Stomach (tissue), 4 donors: Measurements from ENCODE around the gene CDKN2B-AS1.

ENCODE experiments used
- EP300 ChIP-seq: sonication (generic); formaldehyde crosslinking; IDR thresholded peaks from one replicate; pipeline ENCODE4 v1.6.1; 2017; ENCODE audit warnings: antibody characterized with exemption
- POLR2A ChIP-seq, 4 donors: fragments of 450-650 bp; IDR thresholded peaks; one replicate each; pipeline ENCODE4 v1.6.1; 2016; ENCODE audit warnings: antibody characterized with exemption in 4 of 4, control low read depth in 2 of 4, mild to moderate bottlenecking in 1 of 4, moderate library complexity in 1 of 4
- POLR2AphosphoS5 ChIP-seq, 3 donors: sonication (generic); formaldehyde crosslinking; IDR thresholded peaks; one replicate each; pipeline ENCODE4 v1.6.1; 2016; ENCODE audit warnings: antibody characterized with exemption in 3 of 3
- TF ChIP-seq, protein P1 (sequence below), 7 experiments: fragments of 450-650 bp in 4 of 7; fragments of 200-600 bp in 3 of 7; sonication (generic) in 3 of 7; IDR thresholded peaks; one replicate each; pipeline ENCODE4 v1.5.1; 2016 to 2019; ENCODE audit warnings: antibody characterized with exemption in 7 of 7, control low read depth in 2 of 7, mild to moderate bottlenecking in 1 of 7

DNA sequence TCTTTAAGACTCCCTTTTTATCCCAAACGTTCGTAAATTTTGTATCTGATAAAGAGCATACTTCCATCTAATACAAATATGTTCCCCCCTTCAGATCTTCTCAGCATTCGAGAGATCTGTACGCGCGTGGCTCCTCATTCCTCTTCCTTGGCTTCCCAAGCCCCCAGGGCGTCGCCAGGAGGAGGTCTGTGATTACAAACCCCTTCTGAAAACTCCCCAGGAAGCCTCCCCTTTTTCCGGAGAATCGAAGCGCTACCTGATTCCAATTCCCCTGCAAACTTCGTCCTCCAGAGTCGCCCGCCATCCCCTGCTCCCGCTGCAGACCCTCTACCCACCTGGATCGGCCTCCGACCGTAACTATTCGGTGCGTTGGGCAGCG lies 20.3 kb upstream of the CDKN2B-AS1 start:
- TF ChIP-seq, protein P1, sequence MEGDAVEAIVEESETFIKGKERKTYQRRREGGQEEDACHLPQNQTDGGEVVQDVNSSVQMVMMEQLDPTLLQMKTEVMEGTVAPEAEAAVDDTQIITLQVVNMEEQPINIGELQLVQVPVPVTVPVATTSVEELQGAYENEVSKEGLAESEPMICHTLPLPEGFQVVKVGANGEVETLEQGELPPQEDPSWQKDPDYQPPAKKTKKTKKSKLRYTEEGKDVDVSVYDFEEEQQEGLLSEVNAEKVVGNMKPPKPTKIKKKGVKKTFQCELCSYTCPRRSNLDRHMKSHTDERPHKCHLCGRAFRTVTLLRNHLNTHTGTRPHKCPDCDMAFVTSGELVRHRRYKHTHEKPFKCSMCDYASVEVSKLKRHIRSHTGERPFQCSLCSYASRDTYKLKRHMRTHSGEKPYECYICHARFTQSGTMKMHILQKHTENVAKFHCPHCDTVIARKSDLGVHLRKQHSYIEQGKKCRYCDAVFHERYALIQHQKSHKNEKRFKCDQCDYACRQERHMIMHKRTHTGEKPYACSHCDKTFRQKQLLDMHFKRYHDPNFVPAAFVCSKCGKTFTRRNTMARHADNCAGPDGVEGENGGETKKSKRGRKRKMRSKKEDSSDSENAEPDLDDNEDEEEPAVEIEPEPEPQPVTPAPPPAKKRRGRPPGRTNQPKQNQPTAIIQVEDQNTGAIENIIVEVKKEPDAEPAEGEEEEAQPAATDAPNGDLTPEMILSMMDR (IDR thresholded peaks at IDR 0.05) = no peak
- no peak for TF ChIP-seq POLR2AphosphoS5 (IDR thresholded peaks at IDR 0.05)
- no peak for TF ChIP-seq POLR2A (IDR thresholded peaks at IDR 0.05)
- TF ChIP-seq EP300 = no peak
